ENCODE results near the gene TBC1D13. TPM values are rescaled to one million over a fixed set of nuclear protein-coding genes. Genes with fewer than 3 reads are reported as not detected.

TBC1D13 gene
- total and polyA plus RNA-seq, 9 of the 15 experiments (the other 6 are each of a cell fraction or from before 2014, with no cell fraction given), result 2.3 to 28.7 (median 11.4) TPM

DNA sequence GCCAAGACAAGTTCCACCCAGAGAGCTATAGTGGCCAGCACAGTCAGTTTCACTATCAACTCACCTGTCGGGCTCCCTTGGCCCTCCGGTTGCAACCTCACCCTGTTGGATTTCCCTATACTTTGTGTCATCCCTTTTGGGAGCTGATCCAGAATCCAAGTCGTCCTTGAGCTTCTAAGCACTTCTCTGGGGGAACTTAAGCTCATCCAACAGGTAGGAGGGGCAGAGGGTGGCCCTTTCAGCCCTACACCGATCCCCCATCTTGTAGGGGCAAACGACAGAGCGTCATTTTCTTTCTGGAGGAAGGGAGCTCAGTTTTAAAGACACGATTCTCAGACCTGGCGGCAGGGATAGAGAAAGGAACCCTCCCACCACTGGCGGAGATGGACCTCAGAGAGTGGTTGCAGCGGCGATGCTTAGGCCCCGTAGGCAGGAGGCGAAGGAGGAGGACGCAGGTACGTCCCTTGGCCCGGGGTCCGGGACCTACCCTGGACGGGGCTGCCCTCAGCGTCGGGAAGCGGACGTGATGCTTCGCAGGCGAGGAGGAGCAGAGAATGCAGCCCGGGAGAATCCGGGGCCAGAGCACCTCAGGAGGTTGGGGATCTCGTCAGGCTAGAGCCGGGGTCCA is 15.8 kb upstream of the TBC1D13 start (continued):
- TF ChIP-seq, protein P1, sequence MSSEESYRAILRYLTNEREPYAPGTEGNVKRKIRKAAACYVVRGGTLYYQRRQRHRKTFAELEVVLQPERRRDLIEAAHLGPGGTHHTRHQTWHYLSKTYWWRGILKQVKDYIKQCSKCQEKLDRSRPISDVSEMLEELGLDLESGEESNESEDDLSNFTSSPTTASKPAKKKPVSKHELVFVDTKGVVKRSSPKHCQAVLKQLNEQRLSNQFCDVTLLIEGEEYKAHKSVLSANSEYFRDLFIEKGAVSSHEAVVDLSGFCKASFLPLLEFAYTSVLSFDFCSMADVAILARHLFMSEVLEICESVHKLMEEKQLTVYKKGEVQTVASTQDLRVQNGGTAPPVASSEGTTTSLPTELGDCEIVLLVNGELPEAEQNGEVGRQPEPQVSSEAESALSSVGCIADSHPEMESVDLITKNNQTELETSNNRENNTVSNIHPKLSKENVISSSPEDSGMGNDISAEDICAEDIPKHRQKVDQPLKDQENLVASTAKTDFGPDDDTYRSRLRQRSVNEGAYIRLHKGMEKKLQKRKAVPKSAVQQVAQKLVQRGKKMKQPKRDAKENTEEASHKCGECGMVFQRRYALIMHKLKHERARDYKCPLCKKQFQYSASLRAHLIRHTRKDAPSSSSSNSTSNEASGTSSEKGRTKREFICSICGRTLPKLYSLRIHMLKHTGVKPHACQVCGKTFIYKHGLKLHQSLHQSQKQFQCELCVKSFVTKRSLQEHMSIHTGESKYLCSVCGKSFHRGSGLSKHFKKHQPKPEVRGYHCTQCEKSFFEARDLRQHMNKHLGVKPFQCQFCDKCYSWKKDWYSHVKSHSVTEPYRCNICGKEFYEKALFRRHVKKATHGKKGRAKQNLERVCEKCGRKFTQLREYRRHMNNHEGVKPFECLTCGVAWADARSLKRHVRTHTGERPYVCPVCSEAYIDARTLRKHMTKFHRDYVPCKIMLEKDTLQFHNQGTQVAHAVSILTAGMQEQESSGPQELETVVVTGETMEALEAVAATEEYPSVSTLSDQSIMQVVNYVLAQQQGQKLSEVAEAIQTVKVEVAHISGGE (CRISPR knock-in tag; IDR thresholded peaks at IDR 0.05), result 0 out of 6 replicates have a peak, but pooled peaks of 1 of the 3 experiments have one; percentile 89
- TF ChIP-seq, protein P2, sequence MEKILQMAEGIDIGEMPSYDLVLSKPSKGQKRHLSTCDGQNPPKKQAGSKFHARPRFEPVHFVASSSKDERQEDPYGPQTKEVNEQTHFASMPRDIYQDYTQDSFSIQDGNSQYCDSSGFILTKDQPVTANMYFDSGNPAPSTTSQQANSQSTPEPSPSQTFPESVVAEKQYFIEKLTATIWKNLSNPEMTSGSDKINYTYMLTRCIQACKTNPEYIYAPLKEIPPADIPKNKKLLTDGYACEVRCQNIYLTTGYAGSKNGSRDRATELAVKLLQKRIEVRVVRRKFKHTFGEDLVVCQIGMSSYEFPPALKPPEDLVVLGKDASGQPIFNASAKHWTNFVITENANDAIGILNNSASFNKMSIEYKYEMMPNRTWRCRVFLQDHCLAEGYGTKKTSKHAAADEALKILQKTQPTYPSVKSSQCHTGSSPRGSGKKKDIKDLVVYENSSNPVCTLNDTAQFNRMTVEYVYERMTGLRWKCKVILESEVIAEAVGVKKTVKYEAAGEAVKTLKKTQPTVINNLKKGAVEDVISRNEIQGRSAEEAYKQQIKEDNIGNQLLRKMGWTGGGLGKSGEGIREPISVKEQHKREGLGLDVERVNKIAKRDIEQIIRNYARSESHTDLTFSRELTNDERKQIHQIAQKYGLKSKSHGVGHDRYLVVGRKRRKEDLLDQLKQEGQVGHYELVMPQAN (IDR thresholded peaks at IDR 0.05; ENCODE audit: borderline replicate concordance), result peak; percentile 43; the same call in 1 of the 2 replicates
- TF ChIP-seq YY1 (IDR thresholded peaks at IDR 0.05; ENCODE audit: borderline replicate concordance in 1 of 3, control insufficient read depth in 1 of 3, extremely low read depth in 1 of 3, insufficient read depth in 3 of 3, insufficient read length in 1 of 3, insufficient replicate concordance in 2 of 3, low read depth in 1 of 3, low read length in 2 of 3) (peak in 1 of 3 experiments; percentile 28), FOXP1 (CRISPR knock-in tag; IDR thresholded peaks at IDR 0.05) (0 out of 2 replicates have a peak, but pooled peaks have one; percentile 15), FOXA3 (CRISPR knock-in tag; conservative IDR thresholded peaks at IDR 0.05 in 1 of 2, IDR thresholded peaks at IDR 0.05 in 1 of 2) (no peak), RB1 (IDR thresholded peaks at IDR 0.05; ENCODE audit: low read depth) (no peak), NR1H2 (CRISPR knock-in tag; IDR thresholded peaks at IDR 0.05) (0 out of 2 replicates have a peak, but pooled peaks have one; percentile 4), ZBTB7A (IDR thresholded peaks at IDR 0.05; ENCODE audit: borderline replicate concordance, control insufficient read depth, low read depth, low read length) (no peak), TEAD1 (CRISPR knock-in tag; IDR thresholded peaks at IDR 0.05) (0 out of 4 replicates have a peak, but pooled peaks of 1 of the 2 experiments have one; percentile 1)
- TF ChIP-seq, protein P3, sequence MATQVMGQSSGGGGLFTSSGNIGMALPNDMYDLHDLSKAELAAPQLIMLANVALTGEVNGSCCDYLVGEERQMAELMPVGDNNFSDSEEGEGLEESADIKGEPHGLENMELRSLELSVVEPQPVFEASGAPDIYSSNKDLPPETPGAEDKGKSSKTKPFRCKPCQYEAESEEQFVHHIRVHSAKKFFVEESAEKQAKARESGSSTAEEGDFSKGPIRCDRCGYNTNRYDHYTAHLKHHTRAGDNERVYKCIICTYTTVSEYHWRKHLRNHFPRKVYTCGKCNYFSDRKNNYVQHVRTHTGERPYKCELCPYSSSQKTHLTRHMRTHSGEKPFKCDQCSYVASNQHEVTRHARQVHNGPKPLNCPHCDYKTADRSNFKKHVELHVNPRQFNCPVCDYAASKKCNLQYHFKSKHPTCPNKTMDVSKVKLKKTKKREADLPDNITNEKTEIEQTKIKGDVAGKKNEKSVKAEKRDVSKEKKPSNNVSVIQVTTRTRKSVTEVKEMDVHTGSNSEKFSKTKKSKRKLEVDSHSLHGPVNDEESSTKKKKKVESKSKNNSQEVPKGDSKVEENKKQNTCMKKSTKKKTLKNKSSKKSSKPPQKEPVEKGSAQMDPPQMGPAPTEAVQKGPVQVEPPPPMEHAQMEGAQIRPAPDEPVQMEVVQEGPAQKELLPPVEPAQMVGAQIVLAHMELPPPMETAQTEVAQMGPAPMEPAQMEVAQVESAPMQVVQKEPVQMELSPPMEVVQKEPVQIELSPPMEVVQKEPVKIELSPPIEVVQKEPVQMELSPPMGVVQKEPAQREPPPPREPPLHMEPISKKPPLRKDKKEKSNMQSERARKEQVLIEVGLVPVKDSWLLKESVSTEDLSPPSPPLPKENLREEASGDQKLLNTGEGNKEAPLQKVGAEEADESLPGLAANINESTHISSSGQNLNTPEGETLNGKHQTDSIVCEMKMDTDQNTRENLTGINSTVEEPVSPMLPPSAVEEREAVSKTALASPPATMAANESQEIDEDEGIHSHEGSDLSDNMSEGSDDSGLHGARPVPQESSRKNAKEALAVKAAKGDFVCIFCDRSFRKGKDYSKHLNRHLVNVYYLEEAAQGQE (IDR thresholded peaks at IDR 0.05; ENCODE audit: borderline replicate concordance), result no peak
- TF ChIP-seq, protein P3 (CRISPR knock-in tag; IDR thresholded peaks at IDR 0.05; ENCODE audit: low read depth), result no peak
